ENCODE results near the gene TIGAR. TPM values are rescaled to one million over a fixed set of nuclear protein-coding genes. Genes with fewer than 3 reads are reported as not detected.
A peak's percentile ranks its signal among the peaks of the same experiment; 100 is the strongest.

Gene TIGAR
- polyA plus RNA-seq, 3 donors: 5.5 to 16.0 (median 11.0) TPM

DNA sequence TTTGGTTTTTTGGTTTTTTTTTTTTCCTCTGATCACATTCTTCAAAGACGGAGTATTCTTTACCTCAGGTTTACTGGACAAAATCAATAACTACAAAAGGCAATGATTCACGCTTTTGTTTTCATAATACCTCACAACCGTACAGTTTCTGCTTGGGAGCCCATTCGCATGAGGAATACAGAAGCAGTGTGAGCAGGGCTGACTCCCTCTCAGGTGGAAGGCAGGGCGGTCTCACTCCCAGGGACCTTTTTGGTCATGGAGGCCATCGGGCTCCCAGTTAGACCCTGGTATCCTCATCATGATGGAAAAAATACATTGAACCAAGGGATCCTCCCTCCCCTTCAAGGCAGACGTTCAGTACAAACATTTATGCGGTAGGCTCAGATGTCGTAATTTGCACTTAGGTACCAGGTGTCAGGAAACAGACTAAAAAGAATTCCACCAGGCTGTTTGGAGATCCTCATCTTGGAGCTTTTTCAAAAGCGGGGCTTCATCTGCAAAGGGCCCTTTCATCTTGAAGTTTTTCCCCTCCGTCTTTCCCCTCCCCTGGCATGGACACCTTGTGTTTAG is 19.0 kb upstream of the TIGAR start:
- Histone ChIP-seq H3K4me2 (replicated peaks; ENCODE audit: extremely low read depth, low read length, poor library complexity, severe bottlenecking) (no peak overlapping the region), H3K9me3 (replicated peaks in 1 of 2; ENCODE audit: control insufficient read depth in 1 of 2, insufficient read depth in 1 of 2, low read length in 2 of 2) (no peaks in the 10 kb centered on the region), H3K79me2 (ENCODE audit: insufficient read depth, low read length) (no peaks in the 10 kb centered on the region), H2AFZ (ENCODE audit: insufficient read depth, low read depth, low read length, poor library complexity, severe bottlenecking) (no peak overlapping the region), H3K27ac (ENCODE audit: low read depth in 1 of 2, low read length in 2 of 2) (no peak overlapping the region), H3K9ac (ENCODE audit: insufficient read depth, low read length, poor library complexity, severe bottlenecking) (no peak overlapping the region), H3K27me3 (ENCODE audit: control insufficient read depth in 2 of 2, insufficient read depth in 2 of 2, low read length in 2 of 2) (no peaks in the 10 kb centered on the region), H4K20me1 (ENCODE audit: insufficient read depth, low read length) (no peaks in the 10 kb centered on the region), H3K4me3 (replicated peaks in 1 of 3; ENCODE audit: low read depth in 2 of 3, low read length in 3 of 3) (no peak overlapping the region), H3K4me1 (ENCODE audit: control insufficient read depth in 1 of 2, insufficient read depth in 2 of 2, low read length in 2 of 2) (no peaks in the 10 kb centered on the region), H3K36me3 (replicated peaks in 1 of 2; ENCODE audit: control insufficient read depth in 1 of 2, insufficient read depth in 2 of 2, low read length in 2 of 2) (peaks cover 22 to 74% of the 10 kb centered on the region in 2 donors)
- intact Hi-C loops (cut with micrococcal nuclease): loop anchor here in 1 of 2 donors (10.0 kb wide), 1 partner anchor 223 kb away; no protein-coding TSS in a partner anchor
- H3K27me3 Mint-ChIP-seq (ENCODE audit: low read depth in 3 of 3): peaks cover 0 to 2% (median 2%) of the 10 kb centered on the region in 3 donors
- peaks cover 60 to 64% of the 10 kb centered on the region in 2 donors for H3K36me3 Mint-ChIP-seq
- H3K4me3 Mint-ChIP-seq: no peak overlapping the region
- H3K9me3 Mint-ChIP-seq: no peaks in the 10 kb centered on the region
- no peak overlapping the region for H3K27ac Mint-ChIP-seq
- TF ChIP-seq CTCF (IDR thresholded peaks at IDR 0.05): no peak
- WGBS (ENCODE audit: insufficient coverage): 91% methylated on average over 6 of the region's 11 CpGs
- DNase-seq: no peak
- H3K4me1 Mint-ChIP-seq: peaks cover 2% of the 10 kb centered on the region

- intact Hi-C loops (cut with micrococcal nuclease): loop anchor here in 1 of 2 donors (10.0 kb wide), 1 partner anchor 222 kb away; no protein-coding TSS in a partner anchor
- no peaks in the 10 kb centered on the region for H3K27me3 ChIP-seq (ENCODE audit: control insufficient read depth in 2 of 2, insufficient read depth in 2 of 2, low read length in 2 of 2)
- H3K9me3 Mint-ChIP-seq: peaks cover 0 to 3% (median 0%) of the 10 kb centered on the region in 7 donors
- H3K27ac Mint-ChIP-seq: peak overlapping the region in 1 of 7 donors; percentile 28
- peaks cover 6% of the 10 kb centered on the region for H3K4me1 Mint-ChIP-seq
- H3K4me1 ChIP-seq (ENCODE audit: control insufficient read depth in 1 of 2, insufficient read depth in 2 of 2, low read length in 2 of 2): peaks cover 0 to 4% of the 10 kb centered on the region in 2 donors
- H4K20me1 ChIP-seq (ENCODE audit: insufficient read depth, low read length): no peaks in the 10 kb centered on the region
- H3K27ac ChIP-seq (ENCODE audit: low read depth in 1 of 2, low read length in 2 of 2): no peak overlapping the region
- H2AFZ ChIP-seq (ENCODE audit: insufficient read depth, low read depth, low read length, poor library complexity, severe bottlenecking): no peak overlapping the region
- H3K4me3 ChIP-seq (replicated peaks in 1 of 3; ENCODE audit: low read depth in 2 of 3, low read length in 3 of 3): no peak overlapping the region
- TF ChIP-seq CTCF (IDR thresholded peaks at IDR 0.05): no peak
- WGBS (ENCODE audit: insufficient coverage): 95% methylated on average over 3 of the region's 8 CpGs
- H3K36me3 ChIP-seq (replicated peaks in 1 of 2; ENCODE audit: control insufficient read depth in 1 of 2, insufficient read depth in 2 of 2, low read length in 2 of 2): peaks cover 18 to 68% of the 10 kb centered on the region in 2 donors
- no peaks in the 10 kb centered on the region for H3K79me2 ChIP-seq (ENCODE audit: insufficient read depth, low read length)
- no peak overlapping the region for H3K4me2 ChIP-seq (replicated peaks; ENCODE audit: extremely low read depth, low read length, poor library complexity, severe bottlenecking)
- no peak for DNase-seq
- H3K9ac ChIP-seq (ENCODE audit: insufficient read depth, low read length, poor library complexity, severe bottlenecking): no peak overlapping the region
- H3K9me3 ChIP-seq (replicated peaks in 1 of 2; ENCODE audit: control insufficient read depth in 1 of 2, insufficient read depth in 1 of 2, low read length in 2 of 2): no peaks in the 10 kb centered on the region
- peaks cover 0 to 2% (median 2%) of the 10 kb centered on the region in 3 donors for H3K27me3 Mint-ChIP-seq (ENCODE audit: low read depth in 3 of 3)
- H3K4me3 Mint-ChIP-seq: no peak overlapping the region
- H3K36me3 Mint-ChIP-seq: peaks cover 57 to 60% of the 10 kb centered on the region in 2 donors
These were observed 18.1 kb upstream of the TIGAR start for GRCh38 chr12:4302881-4303280.

Measured in CD14-positive monocyte (primary cell).